H54 (cell line): ENCODE results near the gene AAK1.

ENCODE experiments used
- DNase-seq: peaks from one replicate; pipeline ENCODE4 v3.0.0; 2011; ENCODE audit warnings: low spot score, mixed read lengths; ENCODE audit not compliant: insufficient read length
- FAIRE-seq: peaks from 3 replicates; lab custom pipeline; 2011; peaks lifted over from hg19 to GRCh38; lab: Jason Lieb, UNC
- POLR2A ChIP-seq: IDR thresholded peaks from 2 replicates; pipeline ENCODE4 v1.6.1; 2011; ENCODE audit warnings: low read depth, mild to moderate bottlenecking, low read length

Gene AAK1

GRCh38 chr2:69529480-69529879 is 114.1 kb downstream of the AAK1 start:
- DNase-seq = no peak
- no peak for TF ChIP-seq POLR2A
- no peak for FAIRE-seq

DNA sequence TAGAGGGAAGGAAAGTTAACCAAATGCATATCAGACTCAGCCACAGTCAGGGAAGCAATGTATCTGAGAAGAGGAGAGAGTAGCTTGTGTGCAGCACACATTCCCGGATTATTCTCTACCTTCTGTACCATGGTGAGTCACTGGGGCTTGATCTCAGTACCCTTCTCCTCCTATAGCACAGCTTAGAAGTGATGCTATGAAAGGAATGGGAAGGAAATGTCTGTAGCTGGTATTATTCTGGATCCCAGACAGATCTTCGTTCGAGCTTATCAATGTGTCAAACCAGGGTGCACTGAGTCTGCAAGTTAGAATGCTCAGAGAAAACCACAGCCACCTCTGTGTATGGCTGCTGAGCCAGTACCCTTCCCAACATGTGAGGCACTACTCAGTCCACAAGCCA is 118.3 kb downstream of the AAK1 start:
- DNase-seq (no peak), FAIRE-seq (no peak)
- no peak for TF ChIP-seq POLR2A

DNA sequence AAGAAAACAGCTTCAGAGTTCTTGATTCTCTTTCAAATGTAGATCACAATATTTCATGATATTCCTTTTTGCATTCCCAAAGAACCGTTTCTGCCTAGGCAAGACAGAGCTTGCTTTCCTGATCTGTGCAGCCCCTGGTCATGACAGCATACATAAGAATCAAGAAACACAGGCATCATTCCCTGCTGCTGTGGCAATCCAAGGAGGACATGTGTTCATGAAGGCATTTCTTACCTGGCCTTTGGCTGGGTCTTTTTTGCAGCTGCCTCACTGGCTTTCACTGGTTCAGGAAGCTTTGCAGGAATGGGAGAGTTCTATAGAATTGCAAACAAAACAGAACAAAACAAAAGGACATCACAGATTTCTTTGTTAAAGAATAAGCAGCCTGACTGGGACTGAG is 118.7 kb downstream of the AAK1 start:
- FAIRE-seq (no peak), DNase-seq (no peak)
- no peak for TF ChIP-seq POLR2A

- FAIRE-seq (no peak), DNase-seq (no peak)
- no peak for TF ChIP-seq POLR2A
Measured at GRCh38 chr2:69521747-69522146, 121.8 kb downstream of the AAK1 start.

- DNase-seq = no peak
- FAIRE-seq = no peak
- TF ChIP-seq POLR2A = no peak
Measured at GRCh38 chr2:69518841-69519240, 124.7 kb downstream of the AAK1 start.

GRCh38 chr2:69517410-69517809 is 126.1 kb downstream of the AAK1 start:
- no peak for TF ChIP-seq POLR2A
- DNase-seq (no peak), FAIRE-seq (no peak)

DNA sequence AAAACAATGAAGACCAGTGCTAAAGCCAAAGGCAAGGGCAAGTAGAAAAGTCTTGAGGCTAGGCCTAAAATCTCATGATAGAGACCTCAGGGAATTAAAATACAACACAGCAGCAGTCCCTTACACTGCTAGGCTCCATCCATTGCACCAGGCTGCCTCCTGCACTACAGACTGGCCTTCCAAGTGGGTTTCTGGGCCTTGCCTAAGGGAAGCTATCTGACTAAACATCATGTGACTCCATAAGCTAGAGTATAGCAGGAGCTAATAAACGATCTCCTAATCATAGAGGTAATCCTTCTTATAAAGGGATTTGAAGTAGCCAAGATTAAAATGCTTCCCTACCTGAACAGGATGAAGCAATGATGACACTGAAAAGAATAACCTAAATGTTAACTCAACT is 128.7 kb downstream of the AAK1 start:
- DNase-seq = no peak
- FAIRE-seq = no peak
- TF ChIP-seq POLR2A = no peak

GRCh38 chr2:69514406-69514805 is 129.1 kb downstream of the AAK1 start:
- no peak for TF ChIP-seq POLR2A
- DNase-seq (peak; percentile 48), FAIRE-seq (peak; percentile 41)

DNA sequence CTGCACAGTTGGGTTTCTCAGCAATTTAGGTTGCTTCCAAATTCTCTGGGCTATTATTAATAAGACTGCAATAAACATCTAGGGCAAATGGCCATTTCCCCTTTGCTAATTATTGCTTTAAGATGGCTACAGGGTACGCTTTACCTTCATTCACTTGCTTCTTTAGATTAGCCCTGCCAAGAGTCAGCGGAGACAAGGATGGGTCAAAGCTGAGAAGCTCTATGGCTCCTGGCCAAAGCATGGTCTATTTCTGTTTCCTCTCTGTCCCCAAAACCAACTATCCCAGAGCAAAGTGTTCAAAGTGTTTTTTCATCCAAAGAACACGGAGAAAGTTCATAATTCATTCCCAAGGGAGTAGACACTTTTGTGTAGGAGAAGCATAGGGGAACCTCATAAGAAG is 131.1 kb downstream of the AAK1 start:
- no peak for TF ChIP-seq POLR2A
- DNase-seq = no peak
- no peak for FAIRE-seq

DNA sequence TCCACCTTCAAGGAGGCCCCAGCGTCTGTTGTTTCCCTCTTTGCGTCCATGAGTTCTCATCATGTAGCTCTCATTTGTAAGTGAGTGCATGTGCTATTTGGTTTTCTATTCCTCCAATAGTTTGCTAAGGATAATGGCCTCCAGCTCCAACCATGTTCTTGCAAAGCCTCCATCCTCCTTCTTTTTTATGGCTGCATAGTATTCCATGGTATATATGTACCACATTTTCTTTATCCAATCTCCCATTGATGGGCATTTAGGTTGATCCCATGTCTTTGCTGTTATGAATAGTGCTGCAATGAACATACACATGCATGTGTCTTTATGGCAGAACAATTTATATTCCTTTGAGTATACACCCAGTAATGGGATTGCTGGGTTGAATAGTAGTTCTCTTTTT is 133.3 kb downstream of the AAK1 start:
- FAIRE-seq = no peak
- no peak for DNase-seq
- no peak for TF ChIP-seq POLR2A

DNA sequence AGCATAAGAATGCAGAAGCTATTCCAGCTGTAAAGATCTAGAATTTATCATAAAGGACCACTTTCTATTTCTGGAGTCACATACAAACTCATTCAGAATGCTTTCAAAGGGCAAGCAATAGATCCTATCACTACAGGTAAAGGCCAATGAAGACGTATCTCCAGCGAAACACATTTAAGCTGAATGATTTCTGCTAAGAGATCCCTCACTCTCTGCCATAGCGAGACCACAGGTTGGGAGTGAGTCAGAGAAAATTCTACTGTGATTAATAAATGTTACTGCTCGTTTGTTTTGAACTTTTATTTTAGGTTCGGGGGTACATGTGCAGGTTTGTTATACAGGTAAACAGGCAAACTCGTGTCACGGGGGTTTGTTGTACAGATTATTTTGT is 133.8 kb downstream of the AAK1 start:
- DNase-seq (no peak), FAIRE-seq (no peak)

DNA sequence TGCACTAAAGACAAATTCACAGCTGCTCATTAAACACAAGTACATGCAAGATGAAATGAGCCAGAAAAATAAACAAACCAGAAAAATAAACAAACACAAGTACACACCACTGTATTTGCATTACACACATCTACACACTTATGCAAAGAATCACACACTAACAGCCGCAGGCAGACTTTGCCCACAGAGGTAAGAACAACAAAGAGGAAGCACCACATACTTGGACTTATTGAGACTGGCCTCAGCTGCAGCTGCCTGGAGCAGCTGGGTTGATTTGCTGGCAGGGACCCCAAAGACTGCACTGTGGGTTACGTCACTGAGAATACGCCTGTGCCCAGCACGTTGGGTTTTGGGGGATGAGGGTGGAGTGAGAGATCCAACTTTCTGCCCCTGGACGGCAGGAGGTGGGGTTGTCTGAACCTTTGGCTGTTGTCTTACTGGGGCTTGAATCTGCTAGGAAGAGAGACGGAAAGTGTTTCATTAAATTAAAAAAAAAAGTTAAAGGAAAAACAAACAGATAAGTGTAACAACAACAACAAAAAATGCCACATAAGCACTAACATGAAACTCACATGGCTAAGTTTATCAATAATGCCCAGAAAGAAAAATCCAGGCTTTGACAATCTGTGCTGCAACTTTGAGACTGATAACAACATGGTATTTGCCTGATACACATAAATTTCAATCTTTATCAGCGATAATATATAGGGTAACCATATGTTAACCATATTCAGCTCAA is 134.4 kb downstream of the AAK1 start:
- DNase-seq = no peak
- FAIRE-seq = no peak
- no peak for TF ChIP-seq POLR2A

More for the DNA sequence above, 133.8 kb downstream of the AAK1 start:
- no peak for TF ChIP-seq POLR2A

DNA sequence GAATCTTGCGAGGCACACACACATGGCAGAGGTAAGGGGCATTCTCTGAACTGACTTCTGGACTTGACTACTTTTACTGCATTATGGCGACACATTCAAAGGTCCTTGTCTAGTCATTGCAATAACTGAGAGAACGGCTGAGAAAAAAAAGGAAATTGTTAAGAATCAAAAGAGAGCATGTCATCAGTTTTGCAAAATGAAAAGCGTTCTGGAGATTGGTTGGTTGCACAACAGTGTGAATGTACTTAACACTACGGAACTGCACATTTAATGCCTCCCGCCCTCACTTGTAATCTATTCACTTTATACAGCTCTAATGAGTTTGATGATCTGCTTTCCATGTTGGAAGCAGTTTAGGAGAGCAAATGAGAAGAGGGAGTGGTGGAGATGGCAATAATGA is 137.8 kb downstream of the AAK1 start:
- TF ChIP-seq POLR2A = no peak
- FAIRE-seq (no peak), DNase-seq (no peak)

DNA sequence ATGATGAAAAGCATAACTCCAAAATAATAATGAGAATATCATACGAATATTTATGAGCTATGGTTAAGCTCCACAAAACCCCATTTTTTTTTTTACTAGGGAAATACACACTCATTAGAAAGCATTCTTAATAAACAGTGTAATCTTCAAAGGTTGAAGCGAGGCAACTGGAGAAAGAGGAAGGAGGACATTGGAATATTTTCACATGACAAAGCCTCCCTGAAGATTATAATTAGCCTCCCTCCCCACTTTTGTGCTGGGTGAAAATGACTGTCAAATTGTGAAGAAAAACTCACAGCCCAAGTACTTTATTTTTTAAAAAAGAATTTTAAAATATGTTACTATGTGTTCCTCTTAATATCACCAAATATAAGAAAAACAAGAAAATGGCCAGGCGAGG is 142.2 kb downstream of the AAK1 start:
- FAIRE-seq (no peak), DNase-seq (no peak)
- TF ChIP-seq POLR2A = no peak

GRCh38 chr2:69499966-69500365 is 143.6 kb downstream of the AAK1 start:
- no peak for TF ChIP-seq POLR2A
- no peak for FAIRE-seq
- DNase-seq = no peak

DNA sequence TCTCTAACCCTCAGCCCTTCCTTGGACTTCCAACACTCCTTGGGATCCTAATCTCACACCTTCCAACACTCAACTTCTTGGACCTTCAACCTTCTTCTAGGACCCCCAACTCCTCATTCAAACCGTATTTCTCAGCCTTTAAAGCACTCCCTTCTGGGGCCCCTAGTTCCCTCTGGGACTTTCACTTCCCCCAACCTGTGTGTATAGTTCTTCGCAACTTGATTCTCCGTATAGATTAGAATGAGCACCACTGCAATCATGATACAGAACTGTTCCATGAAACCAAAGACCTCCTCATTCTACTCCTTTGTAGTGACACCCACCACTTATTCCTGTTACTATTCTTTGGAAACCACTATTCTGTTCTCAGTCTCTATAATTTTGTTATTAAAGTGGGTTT is 144.3 kb downstream of the AAK1 start:
- DNase-seq (no peak), FAIRE-seq (no peak)
- no peak for TF ChIP-seq POLR2A

DNA sequence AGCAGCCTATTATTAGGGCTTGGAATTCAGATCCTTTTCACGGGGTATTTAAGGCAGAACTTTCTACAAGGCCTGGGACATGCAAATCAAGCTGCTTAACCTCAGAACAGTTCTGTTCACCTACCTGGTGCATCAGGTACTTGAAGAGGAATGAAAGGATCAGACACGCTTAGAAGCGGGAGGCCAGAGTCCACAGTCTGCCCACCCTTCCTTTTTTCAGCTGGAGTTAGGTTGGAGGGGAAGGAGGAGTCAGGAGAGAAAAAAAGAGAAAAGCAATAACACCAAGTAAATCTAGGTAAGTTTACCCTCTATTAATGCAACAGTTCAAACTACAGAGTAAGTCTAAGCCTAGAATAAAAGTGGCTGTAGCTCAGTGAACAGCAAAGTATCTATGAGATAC is 147.7 kb downstream of the AAK1 start:
- no peak for FAIRE-seq
- no peak for DNase-seq
- TF ChIP-seq POLR2A = no peak
